Progenitor cell of endocrine pancreas (in vitro differentiated cells): ENCODE measurements around the gene GLIS1. TPM values are rescaled to one million over a fixed set of nuclear protein-coding genes. Genes with fewer than 3 reads are reported as not detected.

Experiments
- DNase-seq: peaks from one replicate; pipeline ENCODE4 v3.0.0; 2021; ENCODE audit warnings: low spot score; ENCODE audit not compliant: unreplicated experiment
- H3K27ac Mint-ChIP-seq: 2 replicates; pipeline ENCODE4 v1.8.0; 2021; ENCODE audit warnings: mild to moderate bottlenecking, moderate library complexity, mixed read lengths
- H3K27me3 Mint-ChIP-seq: 2 replicates; pipeline ENCODE4 v1.8.0; 2021; ENCODE audit warnings: mixed read lengths
- H3K36me3 Mint-ChIP-seq: 2 replicates; pipeline ENCODE4 v1.8.0; 2022; ENCODE audit warnings: mixed read lengths; ENCODE audit not compliant: insufficient read depth
- H3K4me1 Mint-ChIP-seq: 2 replicates; pipeline ENCODE4 v1.8.0; 2021; ENCODE audit warnings: low read depth, mixed read lengths
- H3K4me3 Mint-ChIP-seq: 2 replicates; pipeline ENCODE4 v1.8.0; 2021; ENCODE audit warnings: low read depth, mild to moderate bottlenecking, moderate library complexity, mixed read lengths
- H3K9me3 Mint-ChIP-seq: 2 replicates; pipeline ENCODE4 v1.8.0; 2021; ENCODE audit warnings: low read depth, mixed read lengths
- total RNA-seq: library from RNA; stranded (reverse); gene quantifications from 2 replicates; pipeline ENCODE4 v1.2.1, GENCODE V29; 2021
- TF ChIP-seq, protein P1 (sequence below): fragments of 200-600 bp; sonication (generic); IDR thresholded peaks from one replicate; pipeline ENCODE4 v1.5.0; 2021; ENCODE audit warnings: antibody characterized with exemption, mild to moderate bottlenecking; ENCODE audit not compliant: unreplicated experiment

The GLIS1 gene
- total RNA-seq, 1 donor from 2014 or later: not detected

GRCh38 chr1:53567851-53568250, 171.1 kb downstream of the GLIS1 start:
- no peaks in the 10 kb centered on the region for H3K4me1 Mint-ChIP-seq
- H3K4me3 Mint-ChIP-seq: no peak overlapping the region
- no peaks in the 10 kb centered on the region for H3K36me3 Mint-ChIP-seq
- peaks cover 4% of the 10 kb centered on the region for H3K9me3 Mint-ChIP-seq
- no peak for DNase-seq
- peaks cover 9% of the 10 kb centered on the region for H3K27me3 Mint-ChIP-seq
- TF ChIP-seq, protein P1, sequence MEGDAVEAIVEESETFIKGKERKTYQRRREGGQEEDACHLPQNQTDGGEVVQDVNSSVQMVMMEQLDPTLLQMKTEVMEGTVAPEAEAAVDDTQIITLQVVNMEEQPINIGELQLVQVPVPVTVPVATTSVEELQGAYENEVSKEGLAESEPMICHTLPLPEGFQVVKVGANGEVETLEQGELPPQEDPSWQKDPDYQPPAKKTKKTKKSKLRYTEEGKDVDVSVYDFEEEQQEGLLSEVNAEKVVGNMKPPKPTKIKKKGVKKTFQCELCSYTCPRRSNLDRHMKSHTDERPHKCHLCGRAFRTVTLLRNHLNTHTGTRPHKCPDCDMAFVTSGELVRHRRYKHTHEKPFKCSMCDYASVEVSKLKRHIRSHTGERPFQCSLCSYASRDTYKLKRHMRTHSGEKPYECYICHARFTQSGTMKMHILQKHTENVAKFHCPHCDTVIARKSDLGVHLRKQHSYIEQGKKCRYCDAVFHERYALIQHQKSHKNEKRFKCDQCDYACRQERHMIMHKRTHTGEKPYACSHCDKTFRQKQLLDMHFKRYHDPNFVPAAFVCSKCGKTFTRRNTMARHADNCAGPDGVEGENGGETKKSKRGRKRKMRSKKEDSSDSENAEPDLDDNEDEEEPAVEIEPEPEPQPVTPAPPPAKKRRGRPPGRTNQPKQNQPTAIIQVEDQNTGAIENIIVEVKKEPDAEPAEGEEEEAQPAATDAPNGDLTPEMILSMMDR: no peak
- no peak overlapping the region for H3K27ac Mint-ChIP-seq

DNA sequence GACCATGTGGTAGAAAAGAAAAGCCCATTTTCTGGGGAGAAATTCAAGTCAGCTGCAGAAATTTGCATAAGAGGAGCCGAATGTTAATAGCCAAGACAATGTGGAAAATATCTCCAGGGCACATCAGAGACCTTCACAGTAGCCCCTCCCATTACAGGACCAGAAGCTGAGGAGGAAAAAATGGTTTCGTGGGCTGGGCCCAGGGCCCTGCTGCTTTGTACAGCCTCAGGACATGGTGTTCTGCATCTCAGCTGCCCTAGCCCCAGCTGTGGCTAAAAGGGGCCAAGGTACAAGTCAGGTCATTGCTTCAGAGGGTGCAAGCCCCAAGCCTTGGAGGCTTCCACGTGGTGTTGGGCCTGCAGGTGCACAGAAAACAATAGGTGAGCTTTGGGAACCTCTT, 171.5 kb downstream of the GLIS1 start:
- Mint-ChIP-seq H3K36me3 (no peaks in the 10 kb centered on the region), H3K27me3 (peaks cover 13% of the 10 kb centered on the region), H3K9me3 (peaks cover 4% of the 10 kb centered on the region), H3K4me3 (no peak overlapping the region), H3K27ac (no peak overlapping the region), H3K4me1 (no peaks in the 10 kb centered on the region)
- TF ChIP-seq, protein P1: no peak
- DNase-seq: no peak

DNA sequence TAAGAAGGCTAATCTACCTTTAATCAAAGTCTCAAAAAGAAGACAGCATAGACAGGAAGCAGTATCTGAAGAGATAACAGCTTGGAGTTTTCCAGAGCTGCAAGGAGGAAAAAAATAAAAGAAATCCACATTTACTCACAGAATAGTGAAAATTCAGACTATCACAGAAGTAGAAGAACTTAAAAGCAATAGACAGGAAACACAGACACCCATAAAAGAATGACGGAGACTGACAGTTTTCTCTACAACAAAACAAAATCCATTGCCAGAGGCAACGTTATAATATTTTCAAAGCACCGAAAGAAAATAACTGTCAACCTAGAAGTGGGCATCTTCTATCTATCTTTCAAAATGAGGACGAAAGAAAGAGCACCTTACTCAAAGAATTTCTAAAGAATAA, 175.4 kb downstream of the GLIS1 start:
- Mint-ChIP-seq H3K36me3 (no peaks in the 10 kb centered on the region), H3K4me3 (no peak overlapping the region), H3K27me3 (peaks cover 24% of the 10 kb centered on the region), H3K4me1 (no peaks in the 10 kb centered on the region), H3K27ac (no peak overlapping the region), H3K9me3 (peaks cover 4% of the 10 kb centered on the region)
- DNase-seq: no peak
- TF ChIP-seq, protein P1: no peak

GRCh38 chr1:53562981-53563379, 176.0 kb downstream of the GLIS1 start:
- Mint-ChIP-seq H3K9me3 (peaks cover 4% of the 10 kb centered on the region), H3K27ac (no peak overlapping the region), H3K4me1 (no peaks in the 10 kb centered on the region), H3K36me3 (no peaks in the 10 kb centered on the region), H3K27me3 (peaks cover 27% of the 10 kb centered on the region), H3K4me3 (no peak overlapping the region)
- TF ChIP-seq, protein P1: no peak
- DNase-seq: no peak

- peaks cover 4% of the 10 kb centered on the region for H3K9me3 Mint-ChIP-seq
- TF ChIP-seq, protein P1: no peak
- no peak for DNase-seq
- peaks cover 27% of the 10 kb centered on the region for H3K27me3 Mint-ChIP-seq
- H3K4me3 Mint-ChIP-seq: no peak overlapping the region
- no peak overlapping the region for H3K27ac Mint-ChIP-seq
- no peaks in the 10 kb centered on the region for H3K4me1 Mint-ChIP-seq
- H3K36me3 Mint-ChIP-seq: no peaks in the 10 kb centered on the region
Observed at GRCh38 chr1:53562291-53562980, 176.5 kb downstream of the GLIS1 start.
